GM18511 (cell line): Measurements from ENCODE around the gene ELP5.

Experiments used
- ATAC-seq: cut with Tn5 transposase; IDR thresholded peaks from one replicate; pipeline ENCODE4 v1.9.1; 2021; ENCODE audit warnings: mild to moderate bottlenecking, moderate library complexity; ENCODE audit not compliant: unreplicated experiment

Gene ELP5

DNA sequence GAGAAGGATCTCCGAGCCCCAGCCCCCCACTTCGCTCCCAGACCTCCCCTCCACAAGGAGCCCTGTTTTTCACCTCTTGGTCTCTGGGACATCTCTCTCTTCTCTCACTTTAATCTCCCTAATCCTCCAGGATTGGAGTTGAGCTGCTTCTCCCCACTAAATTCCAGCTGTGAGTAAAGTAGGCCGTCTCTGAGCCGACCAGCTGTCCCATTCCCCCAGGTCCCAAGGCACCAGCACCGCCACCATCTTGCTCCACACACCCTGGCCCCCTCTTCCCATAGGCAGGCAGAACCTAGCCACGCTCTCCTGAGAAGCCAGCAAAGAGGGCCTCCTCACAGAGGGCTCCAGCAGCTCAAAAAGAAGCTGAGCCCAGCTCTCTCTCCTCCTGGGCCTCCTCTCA lies 33.3 kb upstream of the ELP5 start:
- ATAC-seq = no peak

DNA sequence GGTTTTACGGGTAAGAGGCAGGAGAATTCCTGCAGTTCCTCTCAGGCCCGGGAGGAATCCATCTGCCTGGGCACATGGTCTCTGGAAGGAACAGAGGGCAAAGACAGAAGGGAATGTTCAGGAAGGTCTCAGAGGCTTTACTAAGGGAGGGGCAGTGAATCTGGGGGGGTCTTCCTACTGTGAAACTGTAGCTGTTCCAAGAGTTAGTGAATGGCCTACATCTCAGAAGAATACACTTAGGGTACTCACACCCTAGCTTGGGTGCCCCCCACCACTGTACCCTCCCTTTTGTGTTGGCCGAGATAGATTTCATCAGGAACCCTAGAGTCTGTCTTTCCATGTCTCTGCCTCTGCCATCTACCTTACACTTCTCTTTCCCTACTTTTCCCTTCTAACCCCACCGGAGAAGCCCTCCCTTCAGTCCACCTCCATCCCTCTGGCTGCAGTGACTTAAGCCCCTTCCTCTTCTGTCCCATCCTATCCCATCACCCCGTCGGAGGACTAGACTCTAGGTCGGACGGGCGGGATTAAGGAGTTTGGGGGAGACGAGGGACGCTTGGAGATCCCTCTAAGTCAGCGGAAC lies 32.7 kb upstream of the ELP5 start:
- no peak for ATAC-seq

DNA sequence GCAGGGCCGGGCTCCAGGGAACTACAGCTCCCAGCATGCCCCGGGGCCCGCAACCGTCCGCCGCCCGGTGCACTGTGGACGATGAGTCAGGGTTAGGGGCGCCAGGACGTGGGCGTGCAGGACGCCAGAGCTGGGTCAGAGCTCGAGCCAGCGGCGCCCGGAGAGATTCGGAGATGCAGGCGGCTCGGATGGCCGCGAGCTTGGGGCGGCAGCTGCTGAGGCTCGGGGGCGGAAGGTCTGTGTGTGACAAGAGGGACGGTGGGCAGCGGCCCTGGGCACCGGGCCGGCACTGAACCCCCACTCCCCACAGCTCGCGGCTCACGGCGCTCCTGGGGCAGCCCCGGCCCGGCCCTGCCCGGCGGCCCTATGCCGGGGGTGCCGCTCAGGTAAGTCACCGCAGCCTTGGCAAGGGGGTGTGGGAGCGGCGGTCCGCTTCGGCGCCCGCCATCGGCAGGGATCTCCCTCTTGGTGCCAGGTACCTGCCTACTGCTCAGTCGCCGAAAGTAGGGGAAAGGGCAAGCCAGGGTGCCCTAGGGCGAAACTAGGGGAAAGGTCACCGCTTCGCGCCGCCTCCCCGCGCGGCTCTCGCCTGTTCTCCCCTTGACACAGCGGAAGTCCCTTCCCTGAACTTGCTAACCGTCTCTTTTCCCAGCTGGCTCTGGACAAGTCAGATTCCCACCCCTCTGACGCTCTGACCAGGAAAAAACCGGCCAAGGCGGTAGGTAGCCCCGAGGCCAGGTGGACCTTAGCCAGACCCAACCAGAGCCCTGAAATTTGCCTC lies 32.0 kb upstream of the ELP5 start, which contains the start of the genes ACADVL and DLG4:
Gene ACADVL, plus strand, starts transcription at position 127 of the 781 bp plus-strand sequence. Its CDS starts 47 bp downstream, at position 174.
Gene DLG4, minus strand, starts transcription at position 25 of the 781 bp plus-strand sequence.
- peak; percentile 65 for ATAC-seq

DNA sequence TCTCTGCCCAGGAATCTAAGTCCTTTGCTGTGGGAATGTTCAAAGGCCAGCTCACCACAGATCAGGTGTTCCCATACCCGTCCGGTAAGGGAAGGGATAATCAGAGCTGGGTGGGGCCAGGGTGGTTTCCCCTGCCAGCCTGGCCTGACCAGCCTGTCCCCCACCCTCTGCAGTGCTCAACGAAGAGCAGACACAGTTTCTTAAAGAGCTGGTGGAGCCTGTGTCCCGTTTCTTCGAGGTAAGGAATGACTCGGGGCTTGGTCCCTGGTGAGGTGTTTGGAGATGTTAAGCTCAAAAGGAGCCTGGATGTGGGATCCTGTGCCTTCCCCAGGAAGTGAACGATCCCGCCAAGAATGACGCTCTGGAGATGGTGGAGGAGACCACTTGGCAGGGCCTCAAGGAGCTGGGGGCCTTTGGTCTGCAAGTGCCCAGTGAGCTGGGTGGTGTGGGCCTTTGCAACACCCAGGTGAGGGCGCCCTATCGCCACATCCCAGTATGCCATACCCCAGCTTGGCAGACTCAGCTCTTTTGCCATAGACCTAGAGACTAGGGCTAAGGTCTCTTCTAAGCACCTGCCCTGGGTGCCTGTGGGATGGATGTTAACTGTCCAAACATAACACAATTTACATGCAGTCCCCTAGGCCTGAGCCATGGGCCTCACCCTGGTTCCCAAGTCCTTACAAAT lies 31.3 kb upstream of the ELP5 start:
- ATAC-seq = no peak

DNA sequence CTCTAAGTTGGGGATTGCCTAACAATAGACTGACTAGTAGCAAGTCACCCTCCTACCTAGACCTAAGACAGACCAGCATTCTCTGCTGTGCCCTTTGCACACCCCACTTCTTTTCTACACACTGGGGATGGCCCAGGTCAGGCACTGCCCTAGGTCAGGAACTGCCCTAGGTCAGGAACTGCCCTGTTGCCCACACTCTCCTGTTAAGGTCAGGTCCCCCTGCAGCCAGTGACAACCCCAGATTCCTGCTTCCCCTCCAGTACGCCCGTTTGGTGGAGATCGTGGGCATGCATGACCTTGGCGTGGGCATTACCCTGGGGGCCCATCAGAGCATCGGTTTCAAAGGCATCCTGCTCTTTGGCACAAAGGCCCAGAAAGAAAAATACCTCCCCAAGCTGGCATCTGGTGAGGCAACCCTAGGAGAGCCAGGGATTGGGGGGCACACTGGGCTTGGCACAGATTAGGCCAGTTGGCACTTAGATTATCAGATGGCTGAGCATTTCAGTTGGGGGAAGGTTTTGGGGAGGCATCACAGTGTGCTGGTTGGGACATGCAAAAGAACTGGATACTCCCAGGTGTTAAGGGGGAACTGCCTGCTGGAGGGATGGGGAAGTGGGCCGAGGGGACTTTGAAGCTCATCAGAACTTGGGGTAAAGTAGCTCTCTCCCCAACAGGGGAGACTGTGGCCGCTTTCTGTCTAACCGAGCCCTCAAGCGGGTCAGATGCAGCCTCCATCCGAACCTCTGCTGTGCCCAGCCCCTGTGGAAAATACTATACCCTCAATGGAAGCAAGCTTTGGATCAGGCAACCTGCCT lies 30.5 kb upstream of the ELP5 start:
- ATAC-seq = no peak

DNA sequence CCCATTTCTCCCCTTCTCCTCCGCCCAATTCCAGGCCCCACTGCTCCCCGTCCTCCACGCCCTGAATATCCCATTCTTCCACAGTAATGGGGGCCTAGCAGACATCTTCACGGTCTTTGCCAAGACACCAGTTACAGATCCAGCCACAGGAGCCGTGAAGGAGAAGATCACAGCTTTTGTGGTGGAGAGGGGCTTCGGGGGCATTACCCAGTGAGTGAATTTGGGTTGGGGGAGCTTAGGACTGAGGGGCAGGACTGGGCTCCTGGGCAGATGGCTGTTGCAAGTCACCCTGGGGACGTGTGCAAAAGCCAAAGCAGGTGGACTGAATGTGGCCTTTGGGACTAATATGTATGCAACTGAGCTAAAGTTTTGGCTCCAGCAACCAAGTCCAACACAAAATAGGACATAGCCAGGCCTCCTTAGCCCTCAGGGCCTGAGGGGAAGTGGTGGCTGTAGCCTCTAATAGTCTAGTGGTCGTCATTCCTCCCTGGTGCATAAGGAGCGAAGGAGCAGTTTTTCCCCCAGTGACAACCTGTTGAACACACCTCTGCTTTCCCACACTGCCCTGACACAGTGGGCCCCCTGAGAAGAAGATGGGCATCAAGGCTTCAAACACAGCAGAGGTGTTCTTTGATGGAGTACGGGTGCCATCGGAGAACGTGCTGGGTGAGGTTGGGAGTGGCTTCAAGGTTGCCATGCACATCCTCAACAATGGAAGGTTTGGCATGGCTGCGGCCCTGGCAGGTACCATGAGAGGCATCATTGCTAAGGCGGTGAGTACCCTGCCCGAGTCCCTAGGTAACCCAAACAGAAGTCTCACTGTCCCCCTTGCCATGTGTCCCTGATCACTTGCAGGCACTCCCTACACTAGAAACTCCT lies 29.7 kb upstream of the ELP5 start:
- no peak for ATAC-seq

DNA sequence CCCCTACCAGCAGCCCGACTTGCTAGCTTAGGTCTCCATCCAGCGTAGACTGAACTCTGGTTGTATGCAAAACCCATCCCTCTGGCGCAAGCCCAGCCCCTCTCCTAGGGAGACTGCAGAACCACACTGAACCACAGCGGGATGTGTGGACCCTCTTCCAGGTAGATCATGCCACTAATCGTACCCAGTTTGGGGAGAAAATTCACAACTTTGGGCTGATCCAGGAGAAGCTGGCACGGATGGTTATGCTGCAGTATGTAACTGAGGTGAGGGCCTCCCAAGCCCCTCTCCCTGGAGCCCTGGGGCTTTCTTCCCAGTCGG lies 29.1 kb upstream of the ELP5 start:
- no peak for ATAC-seq

DNA sequence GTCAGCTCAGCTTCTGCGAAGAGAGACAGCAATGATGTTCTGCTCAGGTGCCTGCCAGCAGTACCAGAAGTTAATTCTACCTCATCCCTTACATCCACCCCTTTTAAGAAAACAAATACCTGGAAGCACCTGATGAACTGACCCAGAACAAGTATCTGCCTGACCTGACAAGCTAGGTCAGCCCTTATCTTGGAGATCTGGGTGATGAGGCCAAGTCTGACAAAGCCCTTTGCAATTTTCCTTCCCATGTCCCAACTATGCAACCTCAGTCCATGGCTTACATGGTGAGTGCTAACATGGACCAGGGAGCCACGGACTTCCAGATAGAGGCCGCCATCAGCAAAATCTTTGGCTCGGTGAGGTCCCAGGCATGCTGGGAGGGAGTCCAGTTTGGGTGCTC lies 28.6 kb upstream of the ELP5 start:
- ATAC-seq = no peak

DNA sequence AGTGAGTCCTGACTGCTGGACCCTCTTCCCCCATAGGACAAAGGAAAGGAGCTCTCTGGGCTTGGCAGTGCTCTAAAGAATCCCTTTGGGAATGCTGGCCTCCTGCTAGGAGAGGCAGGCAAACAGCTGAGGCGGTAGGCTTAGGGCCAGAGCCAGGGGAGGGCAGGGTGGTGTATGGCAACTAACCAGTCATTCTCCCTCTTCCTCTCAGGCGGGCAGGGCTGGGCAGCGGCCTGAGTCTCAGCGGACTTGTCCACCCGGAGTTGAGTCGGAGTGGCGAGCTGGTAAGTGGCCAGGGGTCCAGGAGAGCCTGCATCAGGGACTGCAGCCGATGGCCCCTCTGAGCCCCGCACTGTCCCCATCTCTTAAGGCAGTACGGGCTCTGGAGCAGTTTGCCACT lies 27.9 kb upstream of the ELP5 start:
- ATAC-seq = no peak

DNA sequence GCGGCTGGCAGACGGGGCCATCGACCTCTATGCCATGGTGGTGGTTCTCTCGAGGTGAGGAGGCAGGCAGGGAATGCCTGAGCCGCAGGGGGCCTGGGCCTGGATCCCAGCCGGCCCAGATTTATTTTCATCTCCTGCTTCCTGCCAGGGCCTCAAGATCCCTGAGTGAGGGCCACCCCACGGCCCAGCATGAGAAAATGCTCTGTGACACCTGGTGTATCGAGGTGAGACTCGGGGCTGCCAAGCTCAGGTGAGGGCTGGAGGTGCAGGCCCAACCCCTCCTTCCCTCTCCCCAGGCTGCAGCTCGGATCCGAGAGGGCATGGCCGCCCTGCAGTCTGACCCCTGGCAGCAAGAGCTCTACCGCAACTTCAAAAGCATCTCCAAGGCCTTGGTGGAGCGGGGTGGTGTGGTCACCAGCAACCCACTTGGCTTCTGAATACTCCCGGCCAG lies 27.3 kb upstream of the ELP5 start:
- no peak for ATAC-seq

DNA sequence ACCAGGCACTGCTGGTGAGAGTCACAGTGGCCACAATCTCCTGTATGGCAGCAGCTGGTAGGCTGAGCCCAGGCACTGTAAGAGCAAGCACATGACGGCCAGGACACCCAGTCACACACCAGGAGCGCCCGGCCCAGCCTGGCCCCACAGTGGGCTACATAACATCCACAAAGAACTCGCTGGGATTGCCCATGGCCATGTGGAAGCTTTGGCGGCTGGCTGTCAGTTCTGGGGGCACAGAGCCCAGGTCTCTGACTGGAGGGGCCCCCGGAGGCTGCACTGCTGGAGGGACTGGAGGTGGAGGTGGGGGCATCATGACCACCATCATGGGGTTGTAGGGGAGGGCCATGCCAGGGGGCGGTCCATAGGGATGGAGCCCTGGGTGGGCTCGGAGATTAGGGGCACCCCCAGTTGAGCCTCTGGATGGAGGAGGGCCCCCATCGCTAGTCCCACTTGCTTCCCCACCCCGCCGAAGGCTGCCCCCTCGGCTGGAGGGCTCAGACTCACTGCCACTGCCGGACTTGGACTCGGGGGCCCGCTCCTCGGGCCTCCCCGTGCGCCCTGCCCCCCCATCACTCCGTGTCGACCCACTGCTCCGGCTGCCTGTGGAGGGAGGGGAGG lies 26.2 kb upstream of the ELP5 start:
- ATAC-seq = no peak

DNA sequence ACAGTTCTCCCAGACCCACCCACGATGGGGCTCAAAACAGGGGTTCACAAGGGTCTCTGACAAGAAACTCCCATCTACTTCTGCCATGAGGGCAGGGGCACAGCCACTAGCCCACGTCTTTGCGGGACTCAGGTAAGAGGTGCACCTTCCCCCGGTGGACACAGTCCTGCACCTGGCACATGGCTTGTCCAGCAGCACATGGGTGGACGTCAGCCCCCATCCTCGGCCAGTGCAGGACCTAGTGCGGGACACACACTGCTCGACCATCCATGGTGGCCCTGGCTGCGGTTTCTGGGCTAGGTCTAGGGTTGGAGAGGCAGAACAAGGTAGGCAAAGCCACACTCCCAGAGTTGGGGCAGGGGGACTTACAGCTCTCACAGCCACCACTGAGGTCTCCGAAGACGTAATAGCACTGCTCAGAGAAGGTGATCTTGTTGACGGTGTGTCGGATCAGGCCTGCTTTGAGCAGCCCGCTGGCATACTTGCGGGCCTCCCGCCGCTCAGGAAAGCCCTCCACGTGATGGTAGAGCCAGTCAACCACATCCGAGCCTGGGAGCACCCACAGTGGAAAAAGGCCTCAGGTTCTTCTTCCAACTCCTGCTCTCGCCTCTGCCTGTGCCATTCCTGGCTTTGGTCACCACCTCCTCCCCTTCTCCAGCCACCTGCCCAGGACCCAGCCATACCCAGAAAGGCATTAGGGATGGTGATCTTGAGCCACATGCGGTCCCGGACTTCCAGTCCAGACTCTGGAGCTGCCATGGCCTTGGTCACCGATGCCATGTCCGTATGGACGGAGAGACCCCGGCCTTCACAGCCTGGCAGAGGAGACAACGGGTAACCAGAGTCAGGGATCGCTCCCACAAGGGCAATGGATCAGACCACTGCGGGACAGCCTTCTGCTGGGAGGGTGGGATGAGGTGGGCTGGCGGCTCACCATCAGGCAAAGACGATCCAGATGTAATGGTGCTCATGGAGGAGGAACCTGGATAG lies 25.0 kb upstream of the ELP5 start:
- no peak for ATAC-seq

DNA sequence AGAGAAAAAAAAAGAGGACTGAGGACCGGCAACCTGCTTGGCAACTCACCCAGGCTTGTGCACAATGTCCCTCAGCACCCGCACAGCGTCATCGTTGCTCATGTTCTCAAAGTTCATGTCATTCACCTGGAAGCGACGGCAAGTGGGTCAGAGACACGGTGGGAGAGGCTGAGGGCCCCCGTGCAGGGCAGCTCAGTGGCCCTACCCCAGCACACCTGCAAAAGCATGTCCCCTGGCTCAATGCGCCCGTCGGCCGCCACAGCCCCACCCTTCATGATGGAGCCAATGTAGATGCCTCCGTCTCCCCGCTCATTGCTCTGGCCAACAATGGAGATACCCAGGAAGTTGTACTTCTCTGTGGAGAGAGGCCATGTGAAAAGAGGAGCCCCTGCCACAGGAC lies 23.1 kb upstream of the ELP5 start:
- ATAC-seq = no peak

DNA sequence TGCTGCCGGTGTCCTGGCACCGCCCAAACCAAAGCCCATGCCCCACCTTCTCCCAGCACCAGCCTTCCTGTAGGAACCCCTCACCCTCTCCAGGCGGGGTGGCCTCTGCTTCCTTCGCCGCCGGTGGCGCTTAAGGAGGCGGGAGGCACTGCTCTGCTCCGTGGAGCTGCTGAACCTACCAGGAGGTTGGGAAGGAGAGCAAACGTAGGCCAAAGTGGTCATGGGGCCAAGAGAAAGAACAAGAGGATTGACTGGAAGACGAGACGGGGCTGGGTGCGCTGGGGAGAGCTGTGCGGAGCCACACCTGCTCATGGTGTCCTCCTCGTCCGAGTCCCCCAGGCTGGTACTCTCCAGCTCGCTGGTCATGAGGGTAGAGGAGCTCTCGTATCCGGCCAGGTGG lies 22.5 kb upstream of the ELP5 start:
- no peak for ATAC-seq

DNA sequence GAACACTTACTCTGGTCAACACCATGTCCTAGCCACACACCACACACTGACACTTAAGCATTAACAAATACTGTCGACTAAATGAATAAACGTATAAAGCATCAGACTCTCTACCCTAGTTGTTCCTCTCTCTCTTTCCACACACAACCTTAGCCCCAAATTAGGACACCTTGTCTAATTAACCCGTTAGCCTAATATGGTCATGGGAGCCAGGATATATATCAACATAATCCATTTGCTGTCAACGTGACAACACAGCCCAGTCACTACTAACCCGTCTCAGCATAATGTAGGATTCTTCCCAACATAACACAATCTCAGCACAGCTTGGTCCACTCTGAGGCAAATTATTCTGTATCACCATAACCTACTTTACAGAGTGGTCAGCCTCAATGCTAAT lies 19.9 kb upstream of the ELP5 start:
- ATAC-seq = no peak

DNA sequence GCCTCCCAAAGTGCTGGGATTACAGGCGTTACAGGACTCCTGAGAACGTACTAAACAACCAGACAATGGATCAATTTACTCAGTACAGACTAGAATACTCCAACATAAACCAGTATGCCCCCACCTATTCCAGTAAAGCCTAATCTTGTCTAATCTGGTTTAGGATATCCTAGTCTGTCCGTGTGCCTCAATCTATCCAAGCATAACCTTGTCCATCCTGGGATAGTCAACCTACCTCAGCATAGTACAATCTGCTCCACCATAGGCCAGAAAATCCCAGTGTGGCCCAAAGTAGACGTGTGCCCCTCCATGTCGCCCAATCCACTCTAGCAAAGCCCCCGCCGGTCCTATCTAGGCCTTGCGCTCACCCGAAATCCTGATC lies 18.3 kb upstream of the ELP5 start:
- ATAC-seq = peak; percentile 13

DNA sequence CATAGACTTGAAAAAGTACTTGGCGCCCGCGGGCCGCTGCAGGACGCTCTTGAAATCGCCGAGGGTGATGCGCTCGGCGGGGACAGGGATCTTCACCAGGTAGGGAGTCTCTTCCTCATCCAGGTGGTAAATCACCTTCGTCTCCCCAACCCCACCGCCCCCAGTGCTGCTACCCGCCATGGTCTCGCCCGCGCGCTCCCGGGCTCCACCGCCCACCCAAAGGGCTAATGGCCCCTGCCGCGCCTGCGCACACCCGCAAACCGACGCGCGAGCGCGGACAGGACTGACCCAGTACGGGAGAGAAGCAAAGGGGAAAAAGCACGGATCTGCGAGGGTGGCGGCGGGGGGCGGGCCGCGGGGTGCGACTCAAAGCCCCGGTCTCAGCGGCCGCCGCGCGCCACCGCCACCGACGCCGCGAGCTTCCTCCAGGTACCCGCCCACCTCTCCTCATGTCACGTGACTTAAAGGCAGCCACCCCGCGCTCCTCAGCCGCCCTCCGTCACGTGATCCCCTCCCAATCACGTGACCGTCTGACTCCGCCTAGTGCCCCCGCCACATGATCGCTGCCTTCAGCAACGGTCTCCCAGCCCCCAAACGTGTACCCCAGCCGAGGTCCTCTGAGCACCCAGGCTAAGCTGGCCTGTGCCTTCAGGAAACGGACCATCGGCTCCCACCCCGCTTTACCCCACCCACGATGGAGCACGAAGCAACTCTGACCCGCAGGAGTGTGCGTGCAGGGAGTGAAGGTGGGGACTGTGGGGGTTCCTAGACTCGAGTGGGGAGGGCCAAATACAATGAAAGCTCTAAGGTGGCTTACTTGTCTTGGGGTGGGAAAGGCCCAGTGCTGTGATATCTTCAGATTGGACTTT lies 17.7 kb upstream of the ELP5 start, which contains the start of gene DVL2:
Gene DVL2, minus strand, starts transcription at position 435 of the 869 bp plus-strand sequence. Its CDS starts 255 bp downstream, at position 180.
- peak; percentile 65 for ATAC-seq
